Left ventricle myocardium superior (tissue), 1 donor: Measurements from ENCODE around the gene PPP1R9A. TPM values are rescaled to one million over a fixed set of nuclear protein-coding genes. Genes with fewer than 3 reads are reported as not detected.

ENCODE experiments used
- ATAC-seq: fragments of 200-7000 bp; cut with Tn5 transposase; one replicate; pipeline ENCODE4 v1.9.1; 2020; ENCODE audit warnings: mild to moderate bottlenecking, moderate library complexity
- DNase-seq: peaks from one replicate; pipeline ENCODE4 v3.0.0-alpha.2; 2020
- intact Hi-C: fragments of 100-400 bp; cut with micrococcal nuclease; formaldehyde crosslinking; loops from one replicate; pipeline ENCODE4 v1.11.0; 2022
- total RNA-seq: library from RNA; stranded (reverse); fragmentation: NEBNext Ultra II Directional; extraction: Animal tissue kit (Norgen Biotek cat#: 25700); gene quantifications from one replicate; pipeline ENCODE4 v1.2.1, GENCODE V29; 2021
- donor health status: DM: no; HTN: yes; CAD: no; lungs with severe emphysema.

Gene PPP1R9A
- total RNA-seq, 1 donor from 2014 or later = 26.0 TPM

- ATAC-seq (no peak), DNase-seq (no peak)
- intact Hi-C loops = no loop called here
Measured at GRCh38 chr7:95132500-95132899, 225.1 kb downstream of the PPP1R9A start.

DNA sequence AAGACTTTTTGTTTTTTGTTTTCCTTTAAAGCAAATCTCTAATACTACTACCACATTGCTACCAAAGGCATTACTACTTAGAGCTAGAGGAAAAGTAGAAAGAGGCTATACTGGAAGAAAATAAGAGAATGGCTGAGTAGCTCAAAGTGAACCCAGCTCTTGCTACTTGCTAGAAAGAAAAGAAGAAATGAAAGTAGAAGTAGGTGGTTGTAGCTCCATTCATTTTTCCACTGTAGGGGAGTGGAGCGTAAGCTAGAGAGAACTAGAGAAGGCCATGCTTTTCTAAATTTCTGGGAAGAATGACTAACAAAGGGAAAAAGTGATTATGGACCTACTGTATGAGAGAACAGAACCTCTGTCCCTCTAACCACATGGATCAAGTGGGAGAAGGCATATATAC is 232.5 kb downstream of the PPP1R9A start:
- ATAC-seq = no peak
- no peak for DNase-seq
- intact Hi-C loops = no loop called here

DNA sequence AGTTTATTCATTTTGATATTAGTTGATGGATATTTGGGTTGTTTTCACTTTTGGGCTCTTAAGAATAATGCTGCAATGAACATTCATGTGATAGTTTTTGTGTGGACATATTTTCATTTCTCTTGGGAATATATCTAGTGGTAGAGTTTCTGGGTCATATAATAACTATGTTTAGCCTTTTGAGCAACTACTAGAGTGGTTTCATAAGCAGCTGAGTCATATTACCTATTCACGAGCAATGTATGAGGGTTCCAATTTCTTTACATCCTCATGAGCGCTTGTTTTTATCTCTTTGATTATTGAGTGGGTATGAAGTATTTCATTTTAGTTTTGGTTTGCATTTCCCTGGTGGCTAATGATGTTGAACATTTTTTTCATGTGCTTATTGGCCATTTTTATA is 234.4 kb downstream of the PPP1R9A start:
- ATAC-seq (no peak), DNase-seq (no peak)
- intact Hi-C loops = no loop called here

GRCh38 chr7:95144256-95144655 is 236.9 kb downstream of the PPP1R9A start:
- no peak for ATAC-seq
- DNase-seq = no peak
- intact Hi-C loops = no loop called here

- intact Hi-C loops = no loop called here
- ATAC-seq = no peak
- DNase-seq = no peak
Measured at GRCh38 chr7:95155965-95156364, 248.6 kb downstream of the PPP1R9A start.

DNA sequence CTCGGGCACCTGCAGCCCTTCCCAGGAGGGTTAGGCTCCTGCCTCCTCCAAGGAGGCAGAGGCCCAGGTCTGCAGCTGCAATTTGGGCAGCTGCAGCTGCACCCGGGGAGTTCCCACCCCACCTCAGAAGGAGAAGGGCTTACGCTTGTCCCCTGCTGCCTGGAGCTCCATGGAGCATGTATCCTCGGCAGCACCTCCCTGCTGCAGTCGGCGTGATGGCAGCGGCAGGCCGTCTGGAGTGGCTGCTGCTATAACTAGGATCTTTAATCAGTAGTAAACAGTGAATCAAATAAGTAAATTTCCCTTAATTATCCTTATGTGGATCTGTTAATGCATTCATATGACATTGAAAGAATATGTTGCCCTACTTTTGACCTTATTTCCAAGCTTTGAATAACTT is 250.0 kb downstream of the PPP1R9A start:
- DNase-seq = no peak
- intact Hi-C loops = no loop called here
- ATAC-seq = no peak

DNA sequence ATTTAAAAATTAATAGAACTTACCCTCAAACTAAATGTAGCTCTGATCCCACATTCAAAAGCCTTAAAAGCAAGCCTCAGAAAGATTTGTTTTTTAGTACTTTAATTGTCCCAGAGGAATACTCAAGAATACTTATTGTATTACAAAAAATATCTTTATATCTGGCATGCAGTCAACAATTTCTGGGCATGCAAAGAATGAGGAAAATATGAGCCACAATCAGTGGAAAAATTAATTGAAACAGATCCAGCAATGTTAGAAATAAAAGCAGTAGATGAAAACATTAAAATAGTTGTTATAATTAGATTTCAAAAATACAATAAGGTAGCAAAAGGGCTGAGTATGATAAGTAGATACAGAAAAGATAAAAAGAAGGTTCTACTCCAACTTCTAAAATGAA is 262.3 kb downstream of the PPP1R9A start:
- intact Hi-C loops = no loop called here
- ATAC-seq = no peak
- no peak for DNase-seq

- intact Hi-C loops = no loop called here
- no peak for DNase-seq
- no peak for ATAC-seq
Measured at GRCh38 chr7:95172420-95172819, 265.0 kb downstream of the PPP1R9A start.

DNA sequence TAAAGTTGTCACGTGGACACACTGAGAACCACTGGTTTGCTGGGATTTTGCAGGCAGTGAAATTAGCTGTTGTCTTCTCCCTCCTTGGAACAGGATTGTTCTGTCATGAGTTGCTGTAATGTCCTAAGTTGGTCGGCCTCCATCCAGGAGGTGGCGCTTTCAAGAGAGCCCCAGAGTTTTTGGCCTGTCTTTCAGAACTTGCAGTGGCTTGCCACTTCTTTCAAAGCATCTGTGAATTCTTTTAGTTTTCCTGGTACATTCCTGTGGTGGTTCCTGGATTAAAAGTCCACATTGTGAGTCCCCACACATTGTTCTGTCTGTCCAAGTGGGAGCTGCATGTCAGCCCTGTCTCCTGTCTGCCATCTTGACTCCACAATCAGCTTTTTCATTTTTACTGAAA is 283.1 kb downstream of the PPP1R9A start:
- intact Hi-C loops = loop anchor here (10.0 kb wide), 1 partner anchor 286 kb away; the partner anchor contains the start of gene PPP1R9A
- no peak for ATAC-seq

GRCh38 chr7:95191795-95192194 is 284.4 kb downstream of the PPP1R9A start:
- intact Hi-C loops = loop anchor here (10.0 kb wide), 1 partner anchor 287 kb away; the partner anchor contains the start of gene PPP1R9A
- DNase-seq = no peak
- no peak for ATAC-seq

More for the DNA sequence above, 283.1 kb downstream of the PPP1R9A start:
- DNase-seq = peak; percentile 23

DNA sequence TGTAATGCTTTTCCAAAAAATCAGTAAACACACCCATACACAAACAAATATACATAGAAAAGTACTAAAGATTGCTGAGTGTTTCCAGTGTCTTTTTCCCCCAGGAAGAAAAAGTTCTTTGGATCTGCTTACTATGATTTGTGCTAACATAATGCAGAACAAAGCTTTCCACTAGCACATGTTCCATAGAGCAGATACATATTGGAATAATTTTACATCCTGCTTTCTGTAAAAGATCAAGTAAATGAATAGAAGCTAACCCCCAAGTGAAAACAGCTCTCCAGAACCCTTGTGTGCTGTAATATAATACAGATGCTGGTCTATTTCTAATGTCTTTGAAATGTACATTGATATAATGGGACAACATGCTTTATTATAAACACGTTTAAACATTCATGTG is 291.5 kb downstream of the PPP1R9A start:
- intact Hi-C loops = loop anchor here (10.0 kb wide), 1 partner anchor 294 kb away; the partner anchor contains the start of gene PPP1R9A

DNA sequence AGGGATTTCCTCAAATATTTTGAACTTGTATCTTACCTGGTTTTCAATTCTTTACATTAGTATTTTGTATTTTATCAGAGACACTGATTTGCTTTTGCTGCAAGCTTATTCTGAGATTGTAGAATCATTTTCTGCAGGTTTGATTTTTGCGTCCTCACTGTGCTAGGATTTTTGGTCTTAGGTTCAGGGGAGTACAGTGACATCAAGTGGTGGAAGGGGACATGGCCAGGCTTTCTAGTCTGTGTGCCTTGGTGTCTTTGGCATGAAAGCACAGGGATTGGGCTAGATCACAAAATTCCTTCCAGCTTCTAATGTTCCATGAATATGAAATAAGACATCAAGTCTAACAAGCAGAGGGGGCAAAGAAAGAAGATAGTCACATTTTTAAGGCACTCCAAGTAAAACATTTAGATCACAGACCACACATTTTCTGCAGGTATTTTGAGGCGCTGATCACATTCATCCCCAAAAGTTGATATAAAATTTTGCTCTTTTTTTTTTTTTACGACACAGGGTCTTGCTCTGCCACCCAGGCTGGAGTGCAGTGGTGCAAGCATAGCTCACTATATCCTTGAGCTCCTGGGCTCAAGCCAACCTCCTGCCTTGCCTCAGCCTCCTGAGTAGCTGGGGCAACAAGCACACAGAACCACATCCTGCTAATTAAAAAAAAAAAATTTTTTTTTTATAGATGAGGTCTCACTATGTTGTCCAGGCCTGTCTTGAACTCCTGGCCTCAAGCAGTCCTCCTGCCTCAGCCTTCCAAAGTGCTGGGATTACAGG is 292.6 kb downstream of the PPP1R9A start:
- DNase-seq (peak; percentile 30), ATAC-seq (peak; percentile 81)
- intact Hi-C loops = loop anchor here (10.0 kb wide), 1 partner anchor 295 kb away; the partner anchor contains the start of gene PPP1R9A

More for the DNA sequence above, 291.5 kb downstream of the PPP1R9A start:
- ATAC-seq = no peak
- no peak for DNase-seq

DNA sequence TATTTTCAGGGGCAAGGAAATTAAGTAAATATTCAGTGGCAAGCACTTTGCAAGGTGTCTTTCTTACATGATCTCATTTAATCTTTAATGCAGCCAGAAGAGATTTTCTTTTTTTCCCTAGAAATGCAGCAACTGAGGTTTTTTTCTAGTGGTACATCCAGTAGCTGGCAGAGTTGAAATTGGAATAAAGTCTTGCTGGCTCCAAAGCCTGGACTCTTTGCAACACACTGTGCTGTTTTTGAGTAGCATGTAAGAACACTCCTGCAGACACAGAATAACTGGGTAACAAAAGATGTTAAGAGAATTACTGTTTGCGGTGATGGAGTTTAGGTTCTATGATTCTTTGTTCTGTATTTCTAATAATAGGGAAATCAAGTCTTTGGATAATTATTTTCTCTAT is 293.3 kb downstream of the PPP1R9A start:
- no peak for ATAC-seq
- intact Hi-C loops = no loop called here
- no peak for DNase-seq

DNA sequence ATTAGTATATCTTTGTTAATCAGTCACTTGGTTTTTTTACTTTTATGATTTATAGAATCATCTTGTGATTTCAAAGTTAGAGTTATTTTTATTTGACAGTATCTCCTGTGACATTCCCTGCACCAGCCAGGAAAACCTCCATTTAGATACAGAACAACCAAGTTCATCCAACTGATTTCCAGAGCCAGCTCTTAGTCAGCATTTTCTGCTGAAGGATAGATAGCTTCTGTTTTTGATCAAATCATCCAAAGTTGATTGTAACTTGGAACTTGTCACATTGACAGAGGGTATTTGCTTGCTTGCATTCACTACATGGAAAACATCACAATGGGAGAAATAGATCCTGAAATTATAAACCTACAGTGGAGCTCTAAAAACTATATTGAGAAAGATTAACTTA is 294.3 kb downstream of the PPP1R9A start:
- ATAC-seq = no peak
- DNase-seq = no peak
- intact Hi-C loops = no loop called here

DNA sequence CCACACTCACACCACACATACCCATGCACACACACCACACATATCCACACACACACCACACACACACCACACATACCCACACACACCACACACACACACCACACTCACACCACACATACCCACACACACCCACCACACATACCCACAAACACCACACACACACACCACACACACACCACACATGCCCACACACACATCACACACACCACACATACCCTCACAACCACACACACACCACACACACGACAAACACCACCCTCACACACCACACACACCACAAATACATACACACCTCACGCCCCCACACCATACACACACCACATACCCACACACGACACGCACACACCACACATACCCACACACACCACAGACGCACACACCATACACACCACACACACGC is 297.2 kb downstream of the PPP1R9A start:
- intact Hi-C loops = no loop called here

GRCh38 chr7:95205665-95206225 is 298.4 kb downstream of the PPP1R9A start:
- ATAC-seq (no peak), DNase-seq (no peak)
- intact Hi-C loops = no loop called here

More for the DNA sequence above, 297.2 kb downstream of the PPP1R9A start:
- DNase-seq (no peak), ATAC-seq (no peak)

- DNase-seq (no peak), ATAC-seq (no peak)
- intact Hi-C loops = no loop called here
Measured at GRCh38 chr7:95209276-95209675, 301.9 kb downstream of the PPP1R9A start.

- intact Hi-C loops = no loop called here
- DNase-seq (no peak), ATAC-seq (no peak)
Measured at GRCh38 chr7:95209788-95210187, 302.4 kb downstream of the PPP1R9A start.

- DNase-seq (no peak), ATAC-seq (peak; percentile 58)
- intact Hi-C loops = no loop called here
Measured at GRCh38 chr7:95213148-95213547, 305.8 kb downstream of the PPP1R9A start.

- ATAC-seq = peak; percentile 99
- intact Hi-C loops = no loop called here
Measured at GRCh38 chr7:95213809-95214492, 306.6 kb downstream of the PPP1R9A start.

More at GRCh38 chr7:95213809-95214492, 306.6 kb downstream of the PPP1R9A start:
- peak; percentile 83 for DNase-seq
